Glomerular endothelial cell (primary cell): Measurements from ENCODE around the gene ZNF189. TPM values are rescaled to one million over a fixed set of nuclear protein-coding genes. Genes with fewer than 3 reads are reported as not detected.

Experiments
- DNase-seq: peaks from one replicate; pipeline ENCODE4 v3.0.0-alpha.2; 2011; ENCODE audit warnings: low read depth, low spot score; ENCODE audit errors: extremely low read depth
- total RNA-seq: library from RNA; depleted of rRNA; stranded (reverse); fragments of >200 nt; gene quantifications from 2 replicates; pipeline ENCODE4 v1.2.3, GENCODE V29; 2015

The ZNF189 gene
- total RNA-seq, 1 donor from 2014 or later: 17.7 TPM

GRCh38 chr9:101448680-101449070, 50.0 kb downstream of the ZNF189 start:
- no peak for DNase-seq

- no peak for DNase-seq
Observed at GRCh38 chr9:101449071-101449721, 50.5 kb downstream of the ZNF189 start.

GRCh38 chr9:101450931-101451330, 52.3 kb downstream of the ZNF189 start:
- DNase-seq: no peak

GRCh38 chr9:101451498-101451897, 52.8 kb downstream of the ZNF189 start:
- no peak for DNase-seq

- DNase-seq: no peak
Observed at GRCh38 chr9:101453776-101454570, 55.3 kb downstream of the ZNF189 start.

- no peak for DNase-seq
Observed at GRCh38 chr9:101455656-101456240, 57.1 kb downstream of the ZNF189 start.

GRCh38 chr9:101457003-101457402, 58.4 kb downstream of the ZNF189 start:
- DNase-seq: no peak

GRCh38 chr9:101458963-101459631, 60.4 kb downstream of the ZNF189 start:
- peak; percentile 60 for DNase-seq

Other genes with a start within 250 kb of the ZNF189 start
- gene BAAT, start 13.8 kb upstream of the ZNF189 start, total RNA-seq: not detected in 2 replicates
- 11.4 and 12.8 TPM in 2 replicates for gene MRPL50, start 233 bp upstream of the ZNF189 start, total RNA-seq
- not detected in 2 replicates for gene ALDOB, start 36.9 kb downstream of the ZNF189 start, total RNA-seq
- 14.6 and 19.8 TPM in 2 replicates for gene RNF20, start 135.0 kb downstream of the ZNF189 start, total RNA-seq
- gene PPP3R2, start 196.1 kb downstream of the ZNF189 start, total RNA-seq: not detected in 2 replicates